SK-N-SH treated with all-trans-retinoic acid at 6 μM for 48 hours (cell line): Measurements from ENCODE around the gene OR6B1.

Source experiments
- ATAC-seq: fragments of 200-7000 bp; cut with Tn5 transposase; 3 replicates; pipeline ENCODE4 v1.9.1; 2020; ENCODE audit warnings: mild to moderate bottlenecking, moderate library complexity
- CSDC2 ChIP-seq: fragments of 250-450 bp; sonication (Bioruptor Pico); IDR thresholded peaks from 2 replicates; pipeline ENCODE4 v1.5.0; 2020; ENCODE audit warnings: mild to moderate bottlenecking, moderate library complexity
- ESRRG ChIP-seq: fragments of 250-450 bp; sonication (Bioruptor Pico); IDR thresholded peaks from 2 replicates; pipeline ENCODE4 v1.6.1; 2021; ENCODE audit warnings: mild to moderate bottlenecking
- ISL1 ChIP-seq: fragments of 250-450 bp; sonication (Bioruptor Pico); IDR thresholded peaks from 2 replicates; pipeline ENCODE4 v2.1.2; 2022; ENCODE audit warnings: mild to moderate bottlenecking, moderate library complexity
- OSR1 ChIP-seq: fragments of 250-450 bp; sonication (Bioruptor Pico); IDR thresholded peaks from 2 replicates; pipeline ENCODE4 v1.8.0; 2022; ENCODE audit warnings: moderate library complexity, mild to moderate bottlenecking, inconsistent platforms
- PPARA ChIP-seq: fragments of 250-450 bp; sonication (Bioruptor Pico); IDR thresholded peaks from 2 replicates; pipeline ENCODE4 v1.5.0; 2020; ENCODE audit warnings: mild to moderate bottlenecking, borderline replicate concordance
- RARB ChIP-seq: fragments of 250-450 bp; sonication (Bioruptor Pico); IDR thresholded peaks from 2 replicates; pipeline ENCODE4 v1.8.0; 2021; ENCODE audit warnings: mild to moderate bottlenecking, moderate library complexity
- SNAI2 ChIP-seq: fragments of 250-450 bp; sonication (Bioruptor Pico); IDR thresholded peaks from 2 replicates; pipeline ENCODE4 v1.5.0; 2020; ENCODE audit warnings: mild to moderate bottlenecking, moderate library complexity
- TCF4 ChIP-seq: fragments of 250-450 bp; sonication (Bioruptor Pico); IDR thresholded peaks from 2 replicates; pipeline ENCODE4 v1.8.0; 2021; ENCODE audit warnings: mild to moderate bottlenecking, moderate library complexity, borderline replicate concordance
- TOX ChIP-seq: fragments of 250-450 bp; sonication (Bioruptor Pico); IDR thresholded peaks from 2 replicates; pipeline ENCODE4 v1.8.0; 2021; ENCODE audit warnings: mild to moderate bottlenecking, moderate library complexity, borderline replicate concordance
- ZC3H10 ChIP-seq: fragments of 250-450 bp; sonication (Bioruptor Pico); IDR thresholded peaks from 2 replicates; pipeline ENCODE4 v1.5.1; 2021; ENCODE audit warnings: mild to moderate bottlenecking, moderate library complexity
- ZFP30 ChIP-seq: fragments of 450-650 bp; formaldehyde crosslinking; IDR thresholded peaks from 2 replicates; pipeline ENCODE4 v1.5.0; 2022; ENCODE audit warnings: mild to moderate bottlenecking, moderate library complexity
- ZNF565 ChIP-seq: fragments of 450-650 bp; formaldehyde crosslinking; conservative IDR thresholded peaks from 2 replicates; pipeline ENCODE4 v1.5.0; 2020; ENCODE audit warnings: low read depth, mild to moderate bottlenecking, moderate library complexity
- ZNF70 ChIP-seq: fragments of 450-650 bp; formaldehyde crosslinking; IDR thresholded peaks from 2 replicates; pipeline ENCODE4 v1.5.0; 2020; ENCODE audit warnings: mild to moderate bottlenecking, moderate library complexity
- ZNF8 ChIP-seq: fragments of 450-650 bp; formaldehyde crosslinking; IDR thresholded peaks from 2 replicates; pipeline ENCODE4 v1.5.0; 2020; ENCODE audit warnings: mild to moderate bottlenecking, moderate library complexity
- TF ChIP-seq, protein P1 (sequence below): fragments of 250-450 bp; sonication (Bioruptor Pico); IDR thresholded peaks from 2 replicates; pipeline ENCODE4 v1.8.0; 2021; ENCODE audit warnings: low read depth, mild to moderate bottlenecking, moderate library complexity, borderline replicate concordance
- TF ChIP-seq, protein P2 (sequence below): fragments of 250-450 bp; sonication (Bioruptor Pico); IDR thresholded peaks from 2 replicates; pipeline ENCODE4 v1.5.0; 2020; ENCODE audit warnings: mild to moderate bottlenecking, moderate library complexity
- TF ChIP-seq, protein P3 (sequence below): fragments of 250-450 bp; sonication (Bioruptor Pico); IDR thresholded peaks from 2 replicates; pipeline ENCODE4 v1.5.1; 2020; ENCODE audit warnings: low read depth, mild to moderate bottlenecking, moderate library complexity
- TF ChIP-seq, protein P4 (sequence below): fragments of 250-450 bp; sonication (Bioruptor Pico); IDR thresholded peaks from 2 replicates; pipeline ENCODE4 v1.5.1; 2021; ENCODE audit warnings: mild to moderate bottlenecking, moderate library complexity
- TF ChIP-seq, protein P5 (sequence below): fragments of 250-450 bp; sonication (Bioruptor Pico); IDR thresholded peaks from 2 replicates; pipeline ENCODE4 v1.8.0; 2020; ENCODE audit warnings: mild to moderate bottlenecking, moderate library complexity, borderline replicate concordance

Gene OR6B1

DNA sequence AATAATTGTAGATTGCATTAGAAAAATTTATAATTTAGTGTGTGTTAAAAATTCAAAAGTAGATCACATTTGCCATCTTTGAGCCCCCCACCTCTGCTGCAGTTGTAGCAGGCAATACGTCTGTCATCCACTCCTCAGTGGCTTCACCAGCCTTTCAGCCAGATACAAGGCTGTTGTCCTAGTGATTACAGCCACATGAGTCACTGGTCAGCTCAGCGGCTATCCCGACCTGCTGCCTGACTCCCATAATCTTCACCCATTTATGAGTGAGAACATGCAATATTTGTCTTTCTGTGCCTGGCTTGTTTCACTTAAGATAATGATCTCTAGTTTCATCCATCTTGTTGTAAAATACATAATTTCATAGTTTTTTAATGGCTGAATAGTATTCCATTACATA, 57.8 kb downstream of the OR6B1 start:
- peak; percentile 78 for ATAC-seq
- TF ChIP-seq ZNF565 (CRISPR knock-in tag) = no peak
- TF ChIP-seq ZNF70 = no peak
- no peak for TF ChIP-seq ZFP30 (CRISPR knock-in tag)
- no peak for TF ChIP-seq CSDC2 (CRISPR knock-in tag)
- TF ChIP-seq TOX (CRISPR knock-in tag) = no peak
- TF ChIP-seq, protein P1, sequence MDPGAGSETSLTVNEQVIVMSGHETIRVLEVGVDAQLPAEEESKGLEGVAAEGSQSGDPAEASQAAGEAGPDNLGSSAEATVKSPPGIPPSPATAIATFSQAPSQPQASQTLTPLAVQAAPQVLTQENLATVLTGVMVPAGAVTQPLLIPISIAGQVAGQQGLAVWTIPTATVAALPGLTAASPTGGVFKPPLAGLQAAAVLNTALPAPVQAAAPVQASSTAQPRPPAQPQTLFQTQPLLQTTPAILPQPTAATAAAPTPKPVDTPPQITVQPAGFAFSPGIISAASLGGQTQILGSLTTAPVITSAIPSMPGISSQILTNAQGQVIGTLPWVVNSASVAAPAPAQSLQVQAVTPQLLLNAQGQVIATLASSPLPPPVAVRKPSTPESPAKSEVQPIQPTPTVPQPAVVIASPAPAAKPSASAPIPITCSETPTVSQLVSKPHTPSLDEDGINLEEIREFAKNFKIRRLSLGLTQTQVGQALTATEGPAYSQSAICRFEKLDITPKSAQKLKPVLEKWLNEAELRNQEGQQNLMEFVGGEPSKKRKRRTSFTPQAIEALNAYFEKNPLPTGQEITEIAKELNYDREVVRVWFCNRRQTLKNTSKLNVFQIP (CRISPR knock-in tag) = no peak
- TF ChIP-seq, protein P2, sequence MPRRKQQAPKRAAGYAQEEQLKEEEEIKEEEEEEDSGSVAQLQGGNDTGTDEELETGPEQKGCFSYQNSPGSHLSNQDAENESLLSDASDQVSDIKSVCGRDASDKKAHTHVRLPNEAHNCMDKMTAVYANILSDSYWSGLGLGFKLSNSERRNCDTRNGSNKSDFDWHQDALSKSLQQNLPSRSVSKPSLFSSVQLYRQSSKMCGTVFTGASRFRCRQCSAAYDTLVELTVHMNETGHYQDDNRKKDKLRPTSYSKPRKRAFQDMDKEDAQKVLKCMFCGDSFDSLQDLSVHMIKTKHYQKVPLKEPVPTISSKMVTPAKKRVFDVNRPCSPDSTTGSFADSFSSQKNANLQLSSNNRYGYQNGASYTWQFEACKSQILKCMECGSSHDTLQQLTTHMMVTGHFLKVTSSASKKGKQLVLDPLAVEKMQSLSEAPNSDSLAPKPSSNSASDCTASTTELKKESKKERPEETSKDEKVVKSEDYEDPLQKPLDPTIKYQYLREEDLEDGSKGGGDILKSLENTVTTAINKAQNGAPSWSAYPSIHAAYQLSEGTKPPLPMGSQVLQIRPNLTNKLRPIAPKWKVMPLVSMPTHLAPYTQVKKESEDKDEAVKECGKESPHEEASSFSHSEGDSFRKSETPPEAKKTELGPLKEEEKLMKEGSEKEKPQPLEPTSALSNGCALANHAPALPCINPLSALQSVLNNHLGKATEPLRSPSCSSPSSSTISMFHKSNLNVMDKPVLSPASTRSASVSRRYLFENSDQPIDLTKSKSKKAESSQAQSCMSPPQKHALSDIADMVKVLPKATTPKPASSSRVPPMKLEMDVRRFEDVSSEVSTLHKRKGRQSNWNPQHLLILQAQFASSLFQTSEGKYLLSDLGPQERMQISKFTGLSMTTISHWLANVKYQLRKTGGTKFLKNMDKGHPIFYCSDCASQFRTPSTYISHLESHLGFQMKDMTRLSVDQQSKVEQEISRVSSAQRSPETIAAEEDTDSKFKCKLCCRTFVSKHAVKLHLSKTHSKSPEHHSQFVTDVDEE (CRISPR knock-in tag) = no peak
- TF ChIP-seq ZNF8 (CRISPR knock-in tag) = no peak
- TF ChIP-seq, protein P3, sequence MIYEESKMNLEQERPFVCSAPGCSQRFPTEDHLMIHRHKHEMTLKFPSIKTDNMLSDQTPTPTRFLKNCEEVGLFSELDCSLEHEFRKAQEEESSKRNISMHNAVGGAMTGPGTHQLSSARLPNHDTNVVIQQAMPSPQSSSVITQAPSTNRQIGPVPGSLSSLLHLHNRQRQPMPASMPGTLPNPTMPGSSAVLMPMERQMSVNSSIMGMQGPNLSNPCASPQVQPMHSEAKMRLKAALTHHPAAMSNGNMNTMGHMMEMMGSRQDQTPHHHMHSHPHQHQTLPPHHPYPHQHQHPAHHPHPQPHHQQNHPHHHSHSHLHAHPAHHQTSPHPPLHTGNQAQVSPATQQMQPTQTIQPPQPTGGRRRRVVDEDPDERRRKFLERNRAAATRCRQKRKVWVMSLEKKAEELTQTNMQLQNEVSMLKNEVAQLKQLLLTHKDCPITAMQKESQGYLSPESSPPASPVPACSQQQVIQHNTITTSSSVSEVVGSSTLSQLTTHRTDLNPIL = no peak
- no peak for TF ChIP-seq ESRRG
- TF ChIP-seq, protein P4, sequence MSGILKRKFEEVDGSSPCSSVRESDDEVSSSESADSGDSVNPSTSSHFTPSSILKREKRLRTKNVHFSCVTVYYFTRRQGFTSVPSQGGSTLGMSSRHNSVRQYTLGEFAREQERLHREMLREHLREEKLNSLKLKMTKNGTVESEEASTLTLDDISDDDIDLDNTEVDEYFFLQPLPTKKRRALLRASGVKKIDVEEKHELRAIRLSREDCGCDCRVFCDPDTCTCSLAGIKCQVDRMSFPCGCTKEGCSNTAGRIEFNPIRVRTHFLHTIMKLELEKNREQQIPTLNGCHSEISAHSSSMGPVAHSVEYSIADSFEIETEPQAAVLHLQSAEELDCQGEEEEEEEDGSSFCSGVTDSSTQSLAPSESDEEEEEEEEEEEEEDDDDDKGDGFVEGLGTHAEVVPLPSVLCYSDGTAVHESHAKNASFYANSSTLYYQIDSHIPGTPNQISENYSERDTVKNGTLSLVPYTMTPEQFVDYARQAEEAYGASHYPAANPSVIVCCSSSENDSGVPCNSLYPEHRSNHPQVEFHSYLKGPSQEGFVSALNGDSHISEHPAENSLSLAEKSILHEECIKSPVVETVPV (CRISPR knock-in tag) = no peak
- TF ChIP-seq PPARA (CRISPR knock-in tag) = no peak
- TF ChIP-seq OSR1 (CRISPR knock-in tag) = no peak
- no peak for TF ChIP-seq RARB (CRISPR knock-in tag)
- TF ChIP-seq ISL1 (CRISPR knock-in tag) = no peak
- TF ChIP-seq SNAI2 (CRISPR knock-in tag) = no peak
- TF ChIP-seq ZC3H10 (CRISPR knock-in tag) = no peak
- TF ChIP-seq TCF4 (CRISPR knock-in tag) = no peak
- TF ChIP-seq, protein P5, sequence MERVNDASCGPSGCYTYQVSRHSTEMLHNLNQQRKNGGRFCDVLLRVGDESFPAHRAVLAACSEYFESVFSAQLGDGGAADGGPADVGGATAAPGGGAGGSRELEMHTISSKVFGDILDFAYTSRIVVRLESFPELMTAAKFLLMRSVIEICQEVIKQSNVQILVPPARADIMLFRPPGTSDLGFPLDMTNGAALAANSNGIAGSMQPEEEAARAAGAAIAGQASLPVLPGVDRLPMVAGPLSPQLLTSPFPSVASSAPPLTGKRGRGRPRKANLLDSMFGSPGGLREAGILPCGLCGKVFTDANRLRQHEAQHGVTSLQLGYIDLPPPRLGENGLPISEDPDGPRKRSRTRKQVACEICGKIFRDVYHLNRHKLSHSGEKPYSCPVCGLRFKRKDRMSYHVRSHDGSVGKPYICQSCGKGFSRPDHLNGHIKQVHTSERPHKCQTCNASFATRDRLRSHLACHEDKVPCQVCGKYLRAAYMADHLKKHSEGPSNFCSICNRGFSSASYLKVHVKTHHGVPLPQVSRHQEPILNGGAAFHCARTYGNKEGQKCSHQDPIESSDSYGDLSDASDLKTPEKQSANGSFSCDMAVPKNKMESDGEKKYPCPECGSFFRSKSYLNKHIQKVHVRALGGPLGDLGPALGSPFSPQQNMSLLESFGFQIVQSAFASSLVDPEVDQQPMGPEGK (CRISPR knock-in tag) = no peak
